GM12801 (cell line): ENCODE data around the gene DUSP22.

Source experiments
- TF ChIP-seq, protein P1 (sequence below): IDR thresholded peaks from one replicate; pipeline ENCODE4 v1.5.1; 2011; ENCODE audit warnings: control low read depth; ENCODE audit not compliant: insufficient read length; ENCODE audit errors: extremely low read depth

Gene DUSP22

DNA sequence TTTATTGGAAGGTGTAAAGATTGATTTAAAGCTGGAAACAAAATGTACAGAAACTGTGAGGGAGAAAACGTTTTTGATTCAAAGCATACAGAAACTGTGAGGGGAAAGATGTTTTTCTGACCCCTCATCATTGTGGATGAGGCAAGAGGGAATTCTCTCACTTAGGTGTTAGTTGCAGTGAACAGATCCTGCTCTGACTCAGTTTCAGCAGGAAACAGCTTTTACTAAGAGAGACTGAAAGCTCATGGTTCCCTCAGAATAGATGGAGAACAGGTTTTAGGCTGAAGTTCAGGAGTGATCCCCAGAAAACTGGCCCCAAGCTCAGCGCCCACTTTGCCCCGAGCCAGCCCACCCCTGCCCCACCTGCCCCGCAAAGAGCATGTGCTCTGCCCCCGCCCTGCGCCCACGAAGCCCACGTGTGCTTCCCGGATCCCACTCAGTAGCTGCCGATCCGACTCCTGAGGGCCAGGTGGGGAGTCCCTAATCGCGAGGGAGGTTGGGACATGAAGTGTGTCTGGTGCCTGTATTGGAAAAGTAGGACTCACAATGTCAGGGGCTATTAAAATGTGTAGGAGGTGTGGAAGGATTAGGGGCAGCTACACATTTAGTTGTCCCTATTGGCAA is 41.2 kb downstream of the DUSP22 start:
- TF ChIP-seq, protein P1, sequence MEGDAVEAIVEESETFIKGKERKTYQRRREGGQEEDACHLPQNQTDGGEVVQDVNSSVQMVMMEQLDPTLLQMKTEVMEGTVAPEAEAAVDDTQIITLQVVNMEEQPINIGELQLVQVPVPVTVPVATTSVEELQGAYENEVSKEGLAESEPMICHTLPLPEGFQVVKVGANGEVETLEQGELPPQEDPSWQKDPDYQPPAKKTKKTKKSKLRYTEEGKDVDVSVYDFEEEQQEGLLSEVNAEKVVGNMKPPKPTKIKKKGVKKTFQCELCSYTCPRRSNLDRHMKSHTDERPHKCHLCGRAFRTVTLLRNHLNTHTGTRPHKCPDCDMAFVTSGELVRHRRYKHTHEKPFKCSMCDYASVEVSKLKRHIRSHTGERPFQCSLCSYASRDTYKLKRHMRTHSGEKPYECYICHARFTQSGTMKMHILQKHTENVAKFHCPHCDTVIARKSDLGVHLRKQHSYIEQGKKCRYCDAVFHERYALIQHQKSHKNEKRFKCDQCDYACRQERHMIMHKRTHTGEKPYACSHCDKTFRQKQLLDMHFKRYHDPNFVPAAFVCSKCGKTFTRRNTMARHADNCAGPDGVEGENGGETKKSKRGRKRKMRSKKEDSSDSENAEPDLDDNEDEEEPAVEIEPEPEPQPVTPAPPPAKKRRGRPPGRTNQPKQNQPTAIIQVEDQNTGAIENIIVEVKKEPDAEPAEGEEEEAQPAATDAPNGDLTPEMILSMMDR = no peak

DNA sequence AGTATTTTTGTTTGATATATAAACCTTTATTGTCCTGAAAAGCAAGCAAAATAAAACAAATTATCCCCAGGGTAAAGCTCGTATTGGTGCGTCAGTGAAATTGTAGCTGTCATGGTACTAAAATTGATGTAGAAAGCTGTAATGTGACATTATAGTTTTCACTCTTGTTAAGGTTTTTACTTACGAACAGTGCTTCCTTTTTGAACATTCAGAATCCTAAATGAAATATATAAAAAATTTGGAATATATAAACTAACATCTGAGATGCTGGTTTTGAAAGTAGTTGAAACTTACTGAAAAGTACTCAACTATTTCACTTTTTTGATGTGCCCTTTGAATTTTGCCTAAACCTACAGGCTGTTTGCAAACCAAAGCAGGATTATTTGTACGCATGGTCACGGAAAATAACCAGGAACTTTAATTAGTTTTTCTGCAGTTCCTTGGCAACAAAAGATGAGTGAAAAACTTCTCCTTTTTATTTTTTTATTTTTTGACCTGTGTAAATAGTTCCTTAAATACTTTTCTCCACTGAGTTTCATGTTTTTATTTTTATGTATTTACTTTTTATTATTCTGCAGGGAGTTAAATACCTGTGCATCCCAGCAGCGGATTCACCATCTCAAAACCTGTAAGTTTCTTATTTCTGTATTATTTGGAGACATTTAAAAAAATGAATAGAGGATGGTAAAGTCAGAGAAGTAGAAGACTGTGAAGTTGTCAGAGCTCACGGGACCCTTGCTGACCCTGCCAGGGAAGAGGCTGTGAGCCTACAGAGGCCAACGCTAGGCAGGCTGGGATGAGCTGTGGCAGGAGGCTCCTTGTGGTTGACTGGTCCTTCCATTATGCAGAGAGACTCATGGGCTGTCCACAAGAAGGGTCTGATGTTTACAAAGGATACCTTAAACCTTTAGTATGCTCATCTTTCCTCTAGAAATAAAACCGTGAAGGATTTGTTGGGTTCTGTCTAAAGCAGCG is 42.5 kb downstream of the DUSP22 start:
- TF ChIP-seq, protein P1 = no peak

DNA sequence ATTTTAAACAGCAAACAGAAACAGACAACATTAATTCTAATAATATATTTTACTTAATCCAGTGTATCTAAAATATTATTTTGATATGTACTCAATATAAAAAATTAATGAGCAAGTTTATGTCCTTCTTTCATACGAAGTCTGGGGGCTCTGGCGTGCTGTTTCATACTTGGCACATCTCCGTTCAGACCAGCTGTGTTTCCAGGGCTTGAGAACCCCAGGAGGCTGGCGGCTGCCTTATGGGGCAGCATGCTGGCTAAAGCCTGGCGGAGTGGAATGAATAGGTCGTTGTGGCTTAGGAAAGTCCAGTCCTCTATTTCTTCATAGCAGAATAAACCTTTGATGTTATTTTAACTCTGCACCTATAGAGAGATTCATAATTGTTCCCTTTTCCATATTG is 43.3 kb downstream of the DUSP22 start:
- TF ChIP-seq, protein P1 = no peak

DNA sequence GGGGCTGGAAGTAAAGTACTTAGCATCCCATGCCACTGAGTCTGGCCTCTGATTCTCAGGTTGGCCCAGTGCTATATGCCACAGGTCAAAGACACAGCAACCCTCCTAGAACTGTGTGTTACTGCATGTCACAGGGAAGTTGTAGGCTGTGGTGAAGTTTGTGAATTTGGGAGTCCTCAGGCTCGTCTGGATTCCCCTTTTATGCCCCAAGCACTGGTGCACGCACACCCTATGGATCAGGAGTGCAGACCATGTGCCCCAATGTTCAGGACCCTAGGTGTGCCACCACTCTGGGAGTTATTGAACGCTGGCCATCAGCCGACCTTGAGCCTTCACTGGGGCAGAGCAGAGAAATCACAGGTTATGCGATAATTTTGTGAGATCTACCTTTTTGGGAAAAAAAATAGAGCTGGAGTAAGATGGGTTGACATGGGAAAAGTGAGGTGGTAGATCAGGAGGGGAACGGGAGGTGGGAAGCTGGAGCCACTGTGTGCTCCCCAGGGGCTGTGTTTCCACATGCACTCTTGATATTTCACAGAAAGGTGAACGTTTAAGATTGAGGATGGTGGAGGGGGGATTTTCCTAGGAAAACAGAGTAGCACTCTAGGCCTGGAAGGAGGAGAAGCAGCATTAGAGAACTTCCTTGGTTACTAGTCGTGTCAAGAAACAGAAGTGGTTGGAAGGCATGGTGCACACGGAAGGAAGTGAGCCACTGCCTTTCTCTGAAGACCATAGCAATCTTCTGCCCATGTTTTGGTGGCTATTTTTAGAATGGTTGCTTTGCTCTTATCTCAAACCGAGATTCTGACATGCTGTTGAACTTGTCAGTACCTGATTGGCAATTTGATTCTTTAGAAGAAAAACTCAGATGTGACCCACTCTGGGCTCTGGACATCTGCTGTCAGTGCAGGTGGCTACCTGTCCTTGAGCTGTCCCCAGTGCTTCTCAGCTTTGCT is 44.1 kb downstream of the DUSP22 start:
- TF ChIP-seq, protein P1 = no peak

DNA sequence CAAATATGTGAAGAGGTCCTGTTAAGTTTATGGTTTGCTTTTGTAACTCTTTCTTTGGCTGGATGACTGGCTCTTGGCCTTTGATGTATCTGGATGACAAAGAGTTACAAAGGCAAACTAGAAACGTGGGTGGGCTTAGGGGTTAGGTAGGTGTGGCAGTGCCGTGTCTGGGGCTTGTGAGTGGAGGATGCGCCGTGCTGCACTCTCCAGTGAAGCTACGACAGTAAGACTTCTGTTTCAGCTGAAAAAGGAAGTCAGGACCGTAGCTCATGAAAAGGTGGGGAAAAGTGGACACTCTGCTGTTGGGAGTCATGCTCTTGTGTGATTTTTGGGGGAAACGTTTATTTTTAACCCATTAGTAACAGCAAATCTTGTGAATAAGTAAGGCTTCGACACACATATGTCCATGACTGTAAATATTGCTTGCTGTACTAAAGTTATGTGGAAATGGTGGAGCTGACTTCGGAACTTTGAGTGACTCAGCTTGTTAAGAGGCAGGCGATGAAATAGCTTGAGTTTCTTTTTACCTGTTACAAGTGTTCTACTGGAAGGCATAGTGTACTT is 45.6 kb downstream of the DUSP22 start:
- TF ChIP-seq, protein P1 = no peak

DNA sequence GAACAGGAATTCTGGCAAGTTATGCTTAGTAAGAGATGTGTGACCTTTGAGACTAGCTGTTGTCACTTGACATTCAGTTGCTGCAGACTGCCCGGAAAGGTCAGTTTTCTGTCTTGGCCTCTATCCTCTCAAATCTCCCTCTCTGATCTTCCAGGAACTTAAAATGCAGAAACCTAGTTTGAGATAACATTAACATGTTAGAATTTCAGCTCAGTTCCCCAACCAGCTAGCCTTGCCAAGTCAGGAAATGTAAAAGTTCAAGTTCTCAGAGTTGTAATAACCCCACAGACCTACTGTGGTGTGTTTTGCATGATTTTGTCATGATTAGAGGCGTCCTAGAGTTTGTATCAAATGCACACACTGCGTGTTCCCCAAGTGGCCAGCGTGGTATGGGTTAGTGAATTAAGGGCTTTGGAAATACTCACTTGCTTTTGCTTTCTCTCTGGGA is 46.6 kb downstream of the DUSP22 start:
- TF ChIP-seq, protein P1 = no peak
